NCI-H128 (cell line): ENCODE data around the gene CAVIN1.
"Not testable (repeated sequence)": the region's sequence is repeated elsewhere in the genome, so short reads cannot be mapped to it uniquely, and the experiment has no call there.

Experiments used
- DNase-seq: peaks from one replicate; lab custom pipeline; 2025; ENCODE audit not compliant: unreplicated experiment; lab: John Stamatoyannopoulos, UW

CAVIN1 gene

GRCh38 chr17:42422958-42423712 is at the start of gene CAVIN1:
CAVIN1 (minus strand) TSS chr17:42423256; CDS start chr17:42423097, 159 bp downstream.
- DNase-seq: no peak

GRCh38 chr17:42467889-42468288 is 44.8 kb upstream of the CAVIN1 start:
- no peak for DNase-seq

GRCh38 chr17:42463976-42464400 is 40.9 kb upstream of the CAVIN1 start:
- DNase-seq: no peak

- no peak for DNase-seq
These were observed 37.3 kb upstream of the CAVIN1 start for GRCh38 chr17:42460371-42460770.

GRCh38 chr17:42459801-42460281 is 36.8 kb upstream of the CAVIN1 start:
- no peak for DNase-seq

GRCh38 chr17:42459256-42459800 is 36.3 kb upstream of the CAVIN1 start:
- DNase-seq: no peak

GRCh38 chr17:42458497-42459255 is 35.6 kb upstream of the CAVIN1 start, which contains the start of gene ATP6V0A1:
ATP6V0A1 (plus strand) TSS chr17:42458878; CDS start chr17:42460895, 2,017 bp downstream.
- DNase-seq: peak; percentile 35

GRCh38 chr17:42457107-42457792 is 34.2 kb upstream of the CAVIN1 start:
- no peak for DNase-seq

GRCh38 chr17:42456223-42457106 is 33.4 kb upstream of the CAVIN1 start:
- no peak for DNase-seq

- DNase-seq: not testable (repeated sequence)
These were observed 31.9 kb upstream of the CAVIN1 start for GRCh38 chr17:42454987-42455386.

GRCh38 chr17:42453439-42453838 is 30.4 kb upstream of the CAVIN1 start:
- DNase-seq: no peak

GRCh38 chr17:42451270-42451669 is 28.2 kb upstream of the CAVIN1 start:
- DNase-seq: not testable (repeated sequence)

GRCh38 chr17:42449838-42450237 is 26.8 kb upstream of the CAVIN1 start:
- not testable (repeated sequence) for DNase-seq

- not testable (repeated sequence) for DNase-seq
These were observed 26.1 kb upstream of the CAVIN1 start for GRCh38 chr17:42449176-42449575.

- no peak for DNase-seq
These were observed 19.1 kb upstream of the CAVIN1 start for GRCh38 chr17:42442196-42442565.

GRCh38 chr17:42441371-42442195 is 18.5 kb upstream of the CAVIN1 start:
- DNase-seq: no peak

- no peak for DNase-seq
These were observed 15.8 kb upstream of the CAVIN1 start for GRCh38 chr17:42438600-42439567.

- DNase-seq: no peak
These were observed 13.3 kb upstream of the CAVIN1 start for GRCh38 chr17:42436391-42436790.
